CD14-positive monocyte (primary cell): ENCODE measurements around the gene CNGB1. TPM values are rescaled to one million over a fixed set of nuclear protein-coding genes. Genes with fewer than 3 reads are reported as not detected.

ENCODE experiments used
- DNase-seq, 3 donors: peaks; one replicate each; pipeline ENCODE4 v3.0.0-alpha.2; 2011 to 2022
- H2AFZ ChIP-seq: 2 replicates; pipeline ENCODE4 v1.6.0; 2012; ENCODE audit warnings: mild to moderate bottlenecking, low read depth, low read length, inconsistent platforms; ENCODE audit not compliant: insufficient read depth, poor library complexity, severe bottlenecking
- H3K27ac ChIP-seq, 2 donors: 1 replicate in 1 of 2; 2 replicates in 1 of 2; pipeline ENCODE4 v1.5.1; 2012 to 2013; ENCODE audit warnings: low read length in 2 of 2, control low read depth in 1 of 2, inconsistent platforms in 1 of 2, low read depth in 1 of 2, mild to moderate bottlenecking in 1 of 2
- H3K27me3 ChIP-seq, 2 donors: one replicate each; pipeline versions ENCODE4 v1.6.0 to v1.6.1; 2011 to 2013; ENCODE audit warnings: low read length in 2 of 2; ENCODE audit not compliant: control insufficient read depth in 2 of 2, insufficient read depth in 2 of 2
- H3K36me3 ChIP-seq, 2 donors: replicated peaks in 1 of 2; 1 replicate in 1 of 2; 2 replicates in 1 of 2; pipeline versions ENCODE4 v1.5.1 to v1.6.1; 2012 to 2013; ENCODE audit warnings: low read length in 2 of 2, control low read depth in 1 of 2, inconsistent platforms in 1 of 2, mild to moderate bottlenecking in 1 of 2; ENCODE audit not compliant: insufficient read depth in 2 of 2, control insufficient read depth in 1 of 2
- H3K4me1 ChIP-seq, 2 donors: 1 replicate in 1 of 2; 2 replicates in 1 of 2; pipeline versions ENCODE4 v1.5.1 to v1.6.1; 2012 to 2013; ENCODE audit warnings: low read length in 2 of 2, control low read depth in 1 of 2, inconsistent platforms in 1 of 2, mild to moderate bottlenecking in 1 of 2, moderate library complexity in 1 of 2; ENCODE audit not compliant: insufficient read depth in 2 of 2, control insufficient read depth in 1 of 2
- H3K4me2 ChIP-seq: replicated peaks from 2 replicates; pipeline ENCODE3; 2012; ENCODE audit warnings: low read length, moderate library complexity, mild to moderate bottlenecking; ENCODE audit not compliant: poor library complexity, severe bottlenecking; ENCODE audit errors: extremely low read depth
- H3K4me3 ChIP-seq, 3 experiments: fragments of 200-600 bp in 1 of 3; sonication (generic) in 1 of 3; replicated peaks in 1 of 3; 1 replicate in 2 of 3; 2 replicates in 1 of 3; pipeline ENCODE4 v1.5.1; 2011 to 2013; ENCODE audit warnings: low read length in 3 of 3, mild to moderate bottlenecking in 3 of 3, control low read depth in 2 of 3, low read depth in 2 of 3, inconsistent platforms in 1 of 3, moderate library complexity in 1 of 3
- H3K79me2 ChIP-seq: 2 replicates; pipeline ENCODE4 v1.6.0; 2012; ENCODE audit warnings: mild to moderate bottlenecking, control low read depth, inconsistent platforms, low read length, moderate library complexity; ENCODE audit not compliant: insufficient read depth
- H3K9ac ChIP-seq: 2 replicates; pipeline ENCODE4 v1.6.0; 2017; ENCODE audit warnings: low read length, mild to moderate bottlenecking; ENCODE audit not compliant: insufficient read depth, poor library complexity, severe bottlenecking
- H3K9me3 ChIP-seq, 2 donors: replicated peaks in 1 of 2; 1 replicate in 1 of 2; 2 replicates in 1 of 2; pipeline versions ENCODE4 v1.5.1 to v1.6.1; 2012 to 2013; ENCODE audit warnings: low read length in 2 of 2, control low read depth in 1 of 2; ENCODE audit not compliant: control insufficient read depth in 1 of 2, insufficient read depth in 1 of 2
- H4K20me1 ChIP-seq: 2 replicates; pipeline ENCODE4 v1.6.0; 2012; ENCODE audit warnings: mild to moderate bottlenecking, low read length, control low read depth, moderate library complexity; ENCODE audit not compliant: insufficient read depth
- H3K27ac Mint-ChIP-seq, 7 donors: one replicate each; pipeline ENCODE4 v1.8.0; 2020; ENCODE audit warnings: mild to moderate bottlenecking in 7 of 7, mixed read lengths in 7 of 7, moderate library complexity in 6 of 7, inconsistent platforms in 2 of 7
- H3K27me3 Mint-ChIP-seq, 3 donors: one replicate each; pipeline ENCODE4 v1.8.0; 2021 to 2022; ENCODE audit warnings: low read depth in 3 of 3, mild to moderate bottlenecking in 3 of 3, mixed read lengths in 3 of 3, moderate library complexity in 3 of 3, inconsistent platforms in 1 of 3
- H3K36me3 Mint-ChIP-seq, 2 donors: one replicate each; pipeline ENCODE4 v1.8.0; 2020; ENCODE audit warnings: mixed read lengths in 2 of 2, inconsistent platforms in 1 of 2, mild to moderate bottlenecking in 1 of 2
- H3K4me1 Mint-ChIP-seq: one replicate; pipeline ENCODE4 v1.8.0; 2020; ENCODE audit warnings: mild to moderate bottlenecking, mixed read lengths
- H3K4me3 Mint-ChIP-seq, 2 donors: one replicate each; pipeline ENCODE4 v1.8.0; 2020; ENCODE audit warnings: mild to moderate bottlenecking in 2 of 2, mixed read lengths in 2 of 2, moderate library complexity in 1 of 2
- H3K9me3 Mint-ChIP-seq, 7 donors: one replicate each; pipeline ENCODE4 v1.8.0; 2020 to 2022; ENCODE audit warnings: mixed read lengths in 7 of 7, mild to moderate bottlenecking in 6 of 7, moderate library complexity in 6 of 7, inconsistent platforms in 2 of 7
- CTCF ChIP-seq: fragments of 200-600 bp; IDR thresholded peaks from one replicate; pipeline ENCODE4 v1.8.0; 2022; ENCODE audit warnings: antibody characterized with exemption, mild to moderate bottlenecking
- WGBS: methylation state at CpG from one replicate; pipeline ENCODE4 v1.1.5; 2013; ENCODE audit warnings: missing lambda C conversion rate; ENCODE audit not compliant: insufficient coverage; 5-methylcytosine and 5-hydroxymethylcytosine counted together
- intact Hi-C, 2 donors: fragments of 100-400 bp; cut with micrococcal nuclease; formaldehyde crosslinking; loops; one replicate each; pipeline versions ENCODE4 v1.15.0 to v1.15.1; 2023
- polyA plus RNA-seq, 3 donors: library from polyadenylated mRNA; depleted of rRNA in 1 of 3; unstranded in 2 of 3; stranded (reverse) in 1 of 3; fragments of 300-500 nt in 2 of 3; fragments of >200 nt in 1 of 3; fragmentation: Illumina TruSeq in 2 of 3; gene quantifications; 1 replicate in 2 of 3; 2 replicates in 1 of 3; pipeline ENCODE4 v1.2.3, GENCODE V29; 2012 to 2021

Gene CNGB1
- polyA plus RNA-seq, 3 donors = not detected

DNA sequence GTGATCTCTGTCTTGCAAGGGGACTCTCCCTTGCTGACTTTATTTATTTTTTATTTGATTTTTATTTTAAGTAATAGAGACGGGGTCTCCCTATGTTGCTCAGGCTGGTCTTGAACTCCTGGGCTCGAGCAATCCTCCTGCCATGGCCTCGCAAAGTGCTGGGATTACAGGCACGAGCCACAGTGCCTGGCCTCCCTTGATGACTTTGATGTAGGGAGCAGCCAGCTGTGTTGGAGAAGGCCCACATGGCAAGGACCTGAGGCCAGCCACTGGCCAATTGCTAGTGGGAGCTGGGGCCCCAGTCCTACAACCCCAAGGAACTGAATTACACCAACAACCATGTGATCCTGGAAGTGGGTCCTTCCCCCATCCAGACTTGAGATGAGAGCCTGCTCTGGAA, 81.8 kb downstream of the CNGB1 start:
- Histone ChIP-seq H4K20me1 (no peaks in the 10 kb centered on the region), H3K4me1 (peaks cover 40 to 42% of the 10 kb centered on the region in 2 donors), H3K27ac (no peak overlapping the region), H3K9me3 (no peaks in the 10 kb centered on the region), H3K4me3 (no peak overlapping the region), H3K36me3 (no peaks in the 10 kb centered on the region), H3K79me2 (no peaks in the 10 kb centered on the region), H3K9ac (no peak overlapping the region), H3K27me3 (peaks cover 0 to 10% of the 10 kb centered on the region in 2 donors), H3K4me2 (no peak overlapping the region), H2AFZ (no peak overlapping the region)
- Mint-ChIP-seq H3K9me3 (peaks cover 0 to 3% (median 0%) of the 10 kb centered on the region in 7 donors), H3K27ac (no peak overlapping the region), H3K4me3 (no peak overlapping the region), H3K27me3 (peaks cover 14 to 19% (median 15%) of the 10 kb centered on the region in 3 donors), H3K36me3 (no peaks in the 10 kb centered on the region), H3K4me1 (peaks cover 44% of the 10 kb centered on the region)
- intact Hi-C loops = no loop called here
- DNase-seq = no peak
- WGBS = 100% methylated on average over 1 of the region's 4 CpGs
- no peak for TF ChIP-seq CTCF

DNA sequence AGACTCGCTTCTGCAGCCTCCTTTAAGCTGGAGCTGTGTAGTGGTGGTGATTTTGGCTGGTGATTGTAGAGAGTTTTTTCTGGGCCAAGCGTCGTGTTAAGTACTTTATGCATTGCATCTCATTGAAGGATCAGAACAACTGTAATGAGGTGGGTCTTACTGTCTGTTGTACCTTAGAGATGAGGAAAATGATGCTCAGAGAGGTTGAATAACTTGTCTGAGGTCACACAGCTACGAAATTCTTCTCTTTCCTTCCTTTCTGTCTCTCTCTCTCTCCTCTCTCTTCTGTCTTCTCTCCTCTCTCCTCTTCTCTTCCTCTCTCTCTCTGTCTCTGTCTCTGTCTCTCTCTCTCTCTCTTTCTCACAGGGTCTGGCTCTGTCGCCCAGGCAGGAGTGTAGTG, 82.8 kb downstream of the CNGB1 start:
- no peak for DNase-seq
- Histone ChIP-seq H3K4me3 (no peak overlapping the region), H2AFZ (no peak overlapping the region), H3K9me3 (no peaks in the 10 kb centered on the region), H3K36me3 (no peaks in the 10 kb centered on the region), H3K9ac (no peak overlapping the region), H3K27ac (no peak overlapping the region), H3K27me3 (peaks cover 7 to 20% of the 10 kb centered on the region in 2 donors), H3K79me2 (no peaks in the 10 kb centered on the region), H3K4me2 (no peak overlapping the region), H3K4me1 (peaks cover 31 to 32% of the 10 kb centered on the region in 2 donors), H4K20me1 (no peaks in the 10 kb centered on the region)
- Mint-ChIP-seq H3K27me3 (peaks cover 23 to 29% (median 24%) of the 10 kb centered on the region in 3 donors), H3K9me3 (peaks cover 0 to 9% (median 2%) of the 10 kb centered on the region in 7 donors), H3K4me3 (no peak overlapping the region), H3K4me1 (peaks cover 37% of the 10 kb centered on the region), H3K36me3 (no peaks in the 10 kb centered on the region), H3K27ac (no peak overlapping the region)
- intact Hi-C loops = no loop called here
- WGBS = 100% methylated on average over 1 of the region's 5 CpGs
- TF ChIP-seq CTCF = no peak
